Adrenal gland (tissue), 12 donors: ENCODE data around the gene POC5. TPM values are rescaled to one million over a fixed set of nuclear protein-coding genes. Genes with fewer than 3 reads are reported as not detected.

Experiments used
- DNase-seq, 7 donors: peaks; one replicate each; pipeline ENCODE4 v3.0.0-alpha.2; 2019 to 2020
- H3K27ac ChIP-seq, 5 donors: fragments of 200-600 bp; sonication (generic) in 4 of 5; 1 replicate in 3 of 5; 2 replicates in 2 of 5; pipeline versions ENCODE4 v1.5.1 to v1.8.0; 2016 to 2020; ENCODE audit warnings: mild to moderate bottlenecking in 1 of 5
- H3K27me3 ChIP-seq: fragments of 200-600 bp; 2 replicates; pipeline ENCODE4 v1.8.0; 2021
- H3K36me3 ChIP-seq, 2 donors: fragments of 200-600 bp; replicated peaks in 1 of 2; 1 replicate in 1 of 2; 2 replicates in 1 of 2; pipeline versions ENCODE4 v1.5.1 to v1.8.0; 2018 to 2022
- H3K4me1 ChIP-seq, 2 donors: fragments of 200-600 bp; replicated peaks in 1 of 2; 1 replicate in 1 of 2; 2 replicates in 1 of 2; pipeline versions ENCODE4 v1.5.1 to v1.8.0; 2018 to 2021
- H3K4me3 ChIP-seq, 4 donors: fragments of 200-600 bp; sonication (generic) in 3 of 4; one replicate each; pipeline ENCODE4 v1.5.1; 2016 to 2018
- H3K9me3 ChIP-seq, 3 donors: fragments of 200-600 bp; sonication (generic) in 1 of 3; replicated peaks in 1 of 3; 1 replicate in 2 of 3; 2 replicates in 1 of 3; pipeline versions ENCODE4 v1.5.1 to v1.8.0; 2016 to 2021
- CTCF ChIP-seq, 6 experiments: fragments of 450-650 bp in 4 of 6; fragments of 200-600 bp in 2 of 6; sonication (generic) in 1 of 6; IDR thresholded peaks; 1 replicate in 5 of 6; 2 replicates in 1 of 6; pipeline versions ENCODE4 v1.5.1 to v1.8.0; 2016 to 2021; ENCODE audit warnings: antibody characterized with exemption in 6 of 6, mild to moderate bottlenecking in 2 of 6, moderate library complexity in 1 of 6
- POLR2A ChIP-seq, 2 donors: fragments of 450-650 bp; IDR thresholded peaks; one replicate each; pipeline ENCODE4 v1.6.1; 2017; ENCODE audit warnings: antibody characterized with exemption in 2 of 2, mild to moderate bottlenecking in 2 of 2, moderate library complexity in 1 of 2
- WGBS, 4 donors: extraction: QIAGEN DNeasy Blood & Tissue Kit in 2 of 4; methylation state at CpG; one replicate each; pipeline versions ENCODE4 v1.1.5 to v1.1.7; 2013 to 2017; 5-methylcytosine and 5-hydroxymethylcytosine counted together
- intact Hi-C, 2 donors: fragments of 100-400 bp; cut with DNase I; formaldehyde crosslinking; loops; one replicate each; pipeline versions ENCODE4 v1.14.1 to v1.15.0; 2022 to 2023
- polyA plus RNA-seq, 3 donors: library from polyadenylated mRNA; stranded (reverse); fragments of 200-250 nt in 2 of 3; fragments of 350-450 nt in 1 of 3; fragmentation: Illumina TruSeq in 1 of 3; extraction: RNeasy Lipid Tissue Mini Kit (QIAGEN cat#74804) in 1 of 3; gene quantifications; one replicate each; pipeline ENCODE4 v1.2.3, GENCODE V29; 2013 to 2014
- total RNA-seq, 9 donors: library from RNA; depleted of rRNA in 4 of 9; stranded (reverse); fragments of >200 nt in 4 of 9; fragments of 120-200 nt in 1 of 9; fragmentation: NEBNext Ultra II Directional in 1 of 9; extraction: Animal tissue kit (Norgen Biotek cat#: 25700) in 1 of 9; gene quantifications; one replicate each; pipeline versions ENCODE4 v1.1.0 to v1.2.4, GENCODE V29; 2013 to 2023
- donor health status: healthy with polysubstance abuse.
- donor health status: Bipolar disorder and iron deficiency.
- donor health status: DM: yes; HTN: yes; CAD: no.
- donor health status: DM: no; HTN: no; CAD: no.
- donor health status: DM: no; HTN: no; CAD: no.
- donor health status: DM: yes; HTN: yes; CAD: no.

Gene POC5
- total and polyA plus RNA-seq, 12 donors = 6.5 to 22.3 (median 13.6) TPM

GRCh38 chr5:75753182-75753581, 35.9 kb upstream of the POC5 start:
- Histone ChIP-seq H3K4me1 (no peaks in the 10 kb centered on the region), H3K4me3 (no peak overlapping the region), H3K27me3 (no peaks in the 10 kb centered on the region), H3K9me3 (no peaks in the 10 kb centered on the region), H3K36me3 (no peaks in the 10 kb centered on the region), H3K27ac (no peak overlapping the region)
- 28 to 59% (median 44%) methylated on average over 3 to 4 of the region's 4 CpGs for WGBS, 4 donors
- DNase-seq = peak in 3 of 7 donors; percentile 9 to 45 (median 18)
- intact Hi-C loops = no loop called here
- TF ChIP-seq POLR2A (IDR thresholded peaks at IDR 0.05) = no peak
- TF ChIP-seq CTCF (IDR thresholded peaks at IDR 0.05) = no peak

GRCh38 chr5:75744355-75744754, 27.1 kb upstream of the POC5 start:
- WGBS, 4 donors = 82 to 88% (median 83%) methylated on average over 3 of the region's 3 CpGs
- no peaks in the 10 kb centered on the region for H3K4me1 ChIP-seq
- no peaks in the 10 kb centered on the region for H3K27me3 ChIP-seq
- no peaks in the 10 kb centered on the region for H3K9me3 ChIP-seq
- no peak for TF ChIP-seq CTCF (IDR thresholded peaks at IDR 0.05)
- TF ChIP-seq POLR2A (IDR thresholded peaks at IDR 0.05) = no peak
- intact Hi-C loops = no loop called here
- H3K36me3 ChIP-seq = no peaks in the 10 kb centered on the region
- no peak overlapping the region for H3K4me3 ChIP-seq
- DNase-seq = no peak
- H3K27ac ChIP-seq = no peak overlapping the region

- H3K36me3 ChIP-seq = no peaks in the 10 kb centered on the region
- WGBS, 4 donors = 87 to 93% (median 90%) methylated on average over 8 of the region's 8 CpGs
- H3K27me3 ChIP-seq = no peaks in the 10 kb centered on the region
- TF ChIP-seq POLR2A (IDR thresholded peaks at IDR 0.05) (no peak), CTCF (IDR thresholded peaks at IDR 0.05) (no peak)
- DNase-seq = no peak
- H3K9me3 ChIP-seq = no peaks in the 10 kb centered on the region
- H3K27ac ChIP-seq = no peak overlapping the region
- intact Hi-C loops = loop anchor here in 1 of 2 donors (5.0 to 10.0 kb wide), 2 partner anchors 449 to 521 kb away; no protein-coding TSS in a partner anchor
- no peaks in the 10 kb centered on the region for H3K4me1 ChIP-seq
- no peak overlapping the region for H3K4me3 ChIP-seq
Measured at GRCh38 chr5:75736273-75736672, 19.0 kb upstream of the POC5 start.

GRCh38 chr5:75734913-75735789, 17.9 kb upstream of the POC5 start:
- H3K27ac ChIP-seq = no peak overlapping the region
- intact Hi-C loops = loop anchor here in 1 of 2 donors (5.0 to 10.0 kb wide), 2 partner anchors 450 to 522 kb away; no protein-coding TSS in a partner anchor
- H3K9me3 ChIP-seq = no peaks in the 10 kb centered on the region
- H3K4me3 ChIP-seq = no peak overlapping the region
- H3K4me1 ChIP-seq = no peaks in the 10 kb centered on the region
- DNase-seq = peak; percentile 53 to 79 (median 68)
- no peaks in the 10 kb centered on the region for H3K36me3 ChIP-seq
- no peaks in the 10 kb centered on the region for H3K27me3 ChIP-seq
- WGBS, 4 donors = 28 to 36% (median 32%) methylated on average over 6 of the region's 6 CpGs
- TF ChIP-seq POLR2A (IDR thresholded peaks at IDR 0.05) (no peak), CTCF (IDR thresholded peaks at IDR 0.05) (peak; percentile 41 to 62 (median 58))
